ENCODE measurements around the gene LRP1B. TPM values are rescaled to one million over a fixed set of nuclear protein-coding genes. Genes with fewer than 3 reads are reported as not detected.

Gene LRP1B
- polyA plus RNA-seq, 2 of the 4 experiments (the other 2 are of a cell fraction): 0.03 TPM; not detected in 1

GRCh38 chr2:140797718-140798117 is 1333.1 kb downstream of the LRP1B start:
- POLR2A ChIA-PET: no interaction called here
- H3K27ac ChIP-seq: no peak overlapping the region
- FAIRE-seq (no peak), DNase-seq (ENCODE audit: low read depth in 1 of 2, low spot score in 1 of 2) (no peak), ATAC-seq (no peak)
- H3K9me3 ChIP-seq: no peaks in the 10 kb centered on the region
- TF ChIP-seq RNF2 (IDR thresholded peaks at IDR 0.05; ENCODE audit: borderline replicate concordance, low read depth) (no peak), EHMT2 (IDR thresholded peaks at IDR 0.05; ENCODE audit: low read depth) (no peak)
- no peaks in the 10 kb centered on the region for H3K4me1 ChIP-seq
- H3K4me2 ChIP-seq: no peak overlapping the region
- CTCF ChIA-PET: no interaction called here
- H3K4me3 ChIP-seq: no peak overlapping the region
- 53% methylated on average over 4 of the region's 4 CpGs for WGBS (ENCODE audit: missing lambda C conversion rate)

GRCh38 chr2:140791802-140792201 is 1339.0 kb downstream of the LRP1B start:
- FAIRE-seq (no peak), ATAC-seq (no peak), DNase-seq (ENCODE audit: low read depth in 1 of 2, low spot score in 1 of 2) (no peak)
- Histone ChIP-seq H3K9me3 (no peaks in the 10 kb centered on the region), H3K4me2 (no peak overlapping the region), H3K27ac (no peak overlapping the region), H3K4me1 (no peaks in the 10 kb centered on the region), H3K4me3 (no peak overlapping the region)
- ChIA-PET CTCF (no interaction called here), POLR2A (no interaction called here)
- 86% methylated on average over 2 of the region's 2 CpGs for WGBS (ENCODE audit: missing lambda C conversion rate)
- TF ChIP-seq ELK1 (IDR thresholded peaks at IDR 0.05; ENCODE audit: low read depth, low read length): no peak
- no peak for TF ChIP-seq FOSL2 (IDR thresholded peaks at IDR 0.05)
- TF ChIP-seq FOSL2 (CRISPR knock-in tag; IDR thresholded peaks at IDR 0.05): peak; percentile 24; the same call in 1 of the 2 replicates

- Histone ChIP-seq H3K9me3 (no peaks in the 10 kb centered on the region), H3K4me2 (no peak overlapping the region), H3K4me3 (no peak overlapping the region), H3K4me1 (no peaks in the 10 kb centered on the region), H3K27ac (no peak overlapping the region)
- 65% methylated on average over 2 of the region's 2 CpGs for WGBS (ENCODE audit: missing lambda C conversion rate)
- ChIA-PET POLR2A (no interaction called here), CTCF (no interaction called here)
- no peak for DNase-seq (ENCODE audit: low read depth in 1 of 2, low spot score in 1 of 2)
- no peak for FAIRE-seq
- TF ChIP-seq NPAS2 (CRISPR knock-in tag; IDR thresholded peaks at IDR 0.05; ENCODE audit: borderline replicate concordance) (no peak), PBX3 (IDR thresholded peaks at IDR 0.05) (no peak), NR3C1 (IDR thresholded peaks at IDR 0.05) (no peak), E2F6 (IDR thresholded peaks at IDR 0.05; ENCODE audit: borderline replicate concordance, low read depth) (no peak), TFCP2L1 (CRISPR knock-in tag; IDR thresholded peaks at IDR 0.05) (no peak), FOSB (CRISPR knock-in tag; IDR thresholded peaks at IDR 0.05) (no peak), JUN (IDR thresholded peaks at IDR 0.05) (no peak), RCOR1 (IDR thresholded peaks at IDR 0.05; ENCODE audit: low read depth, low read length) (no peak), HDAC2 (IDR thresholded peaks at IDR 0.05) (no peak)
- ATAC-seq: no peak
Observed at GRCh38 chr2:140786585-140786984, 1344.2 kb downstream of the LRP1B start.

- Histone ChIP-seq H3K4me2 (no peak overlapping the region), H3K9me3 (no peaks in the 10 kb centered on the region), H3K4me1 (no peaks in the 10 kb centered on the region), H3K27ac (no peak overlapping the region), H3K4me3 (no peak overlapping the region)
- TF ChIP-seq RARB (CRISPR knock-in tag; IDR thresholded peaks at IDR 0.05) (no peak), NPAS2 (CRISPR knock-in tag; IDR thresholded peaks at IDR 0.05; ENCODE audit: borderline replicate concordance) (no peak), SREBF2 (IDR thresholded peaks at IDR 0.05) (no peak), ZFP36 (IDR thresholded peaks at IDR 0.05; ENCODE audit: borderline replicate concordance, partially characterized antibody) (no peak), TFCP2L1 (CRISPR knock-in tag; IDR thresholded peaks at IDR 0.05) (no peak), KDM5A (IDR thresholded peaks at IDR 0.05) (no peak), CBX8 (IDR thresholded peaks at IDR 0.05) (no peak), MAZ (IDR thresholded peaks at IDR 0.05; ENCODE audit: borderline replicate concordance, low read depth, low read length) (no peak), RCOR1 (IDR thresholded peaks at IDR 0.05; ENCODE audit: low read depth, low read length) (no peak), CEBPB (IDR thresholded peaks at IDR 0.05) (no peak), MAX (IDR thresholded peaks at IDR 0.05) (no peak), RNF2 (IDR thresholded peaks at IDR 0.05; ENCODE audit: borderline replicate concordance, low read depth) (no peak), E2F6 (IDR thresholded peaks at IDR 0.05; ENCODE audit: borderline replicate concordance, low read depth) (no peak), ZC3H11A (IDR thresholded peaks at IDR 0.05) (no peak), EP300 (IDR thresholded peaks at IDR 0.05) (no peak), ATOH8 (CRISPR knock-in tag; IDR thresholded peaks at IDR 0.05; ENCODE audit: low read depth) (no peak), HOXB13 (CRISPR knock-in tag; IDR thresholded peaks at IDR 0.05; ENCODE audit: low read depth) (no peak), HEYL (CRISPR knock-in tag; IDR thresholded peaks at IDR 0.05) (no peak)
- ATAC-seq: no peak
- FAIRE-seq: no peak
- POLR2A ChIA-PET: no interaction called here
- CTCF ChIA-PET: no interaction called here
- no peak for DNase-seq (ENCODE audit: low read depth in 1 of 2, low spot score in 1 of 2)
Observed at GRCh38 chr2:140775411-140775810, 1355.4 kb downstream of the LRP1B start.

Measured in A549 (cell line).